Activated CD8-positive, alpha-beta memory T cell treated with anti-CD3 and anti-CD28 coated beads for 36 hours (primary cell): ENCODE results near the gene BCR. TPM values are rescaled to one million over a fixed set of nuclear protein-coding genes. Genes with fewer than 3 reads are reported as not detected.

ENCODE experiments used
- CTCF ChIA-PET: fragments of 350-600 bp; sonication (Branson Sonifier 250); formaldehyde crosslinking; loops from one replicate; lab custom pipeline; 2021; ENCODE audit warnings: antibody characterized with exemption; lab: Charles Lee
- POLR2A ChIA-PET: fragments of 350-600 bp; sonication (Branson Sonifier 250); formaldehyde crosslinking; loops from one replicate; lab custom pipeline; 2021; ENCODE audit warnings: antibody characterized with exemption; lab: Charles Lee
- total RNA-seq, 2 experiments: library from RNA; stranded (reverse); gene quantifications; one replicate each; pipeline ENCODE4 v1.2.3, GENCODE V29; 2021

The BCR gene
- total RNA-seq, 2 experiments from 2014 or later, result 29.9 to 34.1 TPM

- POLR2A ChIA-PET, result no interaction called here
Measured at GRCh38 chr22:23232094-23232905, 52.0 kb downstream of the BCR start.

GRCh38 chr22:23233084-23233531 lies 52.8 kb downstream of the BCR start:
- ChIA-PET POLR2A (interaction anchor here (0.7 kb wide), 2 partner anchors 49 to 53 kb away, joined by 3 to 5 read pairs; partner anchors contain the start of gene BCR), CTCF (interaction anchor here (0.6 to 1.7 kb wide), 3 partner anchors 10 to 17 kb away, joined by 3 to 6 read pairs (median 3); no protein-coding TSS in a partner anchor)

More at GRCh38 chr22:23232094-23232905, 52.0 kb downstream of the BCR start:
- CTCF ChIA-PET, result interaction anchor here (0.7 to 1.3 kb wide), 2 partner anchors 13 to 50 kb away, joined by 3 read pairs; no protein-coding TSS in a partner anchor

- ChIA-PET CTCF (interaction anchor here (0.6 to 1.7 kb wide), 2 partner anchors 10 to 18 kb away, joined by 3 to 6 read pairs; no protein-coding TSS in a partner anchor), POLR2A (interaction anchor here (0.7 kb wide), 2 partner anchors 48 to 54 kb away, joined by 3 to 5 read pairs; partner anchors contain the start of gene BCR)
Measured at GRCh38 chr22:23233752-23234408, 53.6 kb downstream of the BCR start.

- POLR2A ChIA-PET, result no interaction called here
Measured at GRCh38 chr22:23234409-23235161, 54.3 kb downstream of the BCR start.

GRCh38 chr22:23235425-23235824 lies 55.1 kb downstream of the BCR start:
- ChIA-PET CTCF (interaction anchor here (1.1 kb wide), 1 partner anchor 47 kb away, joined by 3 read pairs; no protein-coding TSS in a partner anchor), POLR2A (no interaction called here)

More at GRCh38 chr22:23234409-23235161, 54.3 kb downstream of the BCR start:
- CTCF ChIA-PET, result interaction anchor here (1.7 kb wide), 1 partner anchor 19 kb away, joined by 6 read pairs; no protein-coding TSS in a partner anchor

GRCh38 chr22:23236026-23236425 lies 55.7 kb downstream of the BCR start:
- ChIA-PET CTCF (interaction anchor here (1.1 kb wide), 1 partner anchor 46 kb away, joined by 3 read pairs; no protein-coding TSS in a partner anchor), POLR2A (no interaction called here)

GRCh38 chr22:23236440-23237184 lies 56.3 kb downstream of the BCR start:
- ChIA-PET CTCF (interaction anchor here (1.1 to 1.5 kb wide), 2 partner anchors 46 kb away, joined by 3 to 5 read pairs; no protein-coding TSS in a partner anchor), POLR2A (no interaction called here)

GRCh38 chr22:23237201-23237798 lies 57.0 kb downstream of the BCR start:
- ChIA-PET CTCF (interaction anchor here (1.5 kb wide), 1 partner anchor 45 kb away, joined by 5 read pairs; no protein-coding TSS in a partner anchor), POLR2A (interaction anchor here (0.5 kb wide), 1 partner anchor 63 kb away, joined by 3 read pairs; no protein-coding TSS in a partner anchor)

- ChIA-PET CTCF (interaction anchor here (1.5 kb wide), 1 partner anchor 44 kb away, joined by 5 read pairs; no protein-coding TSS in a partner anchor), POLR2A (no interaction called here)
Measured at GRCh38 chr22:23237841-23238240, 57.5 kb downstream of the BCR start.

- POLR2A ChIA-PET, result no interaction called here
- CTCF ChIA-PET, result interaction anchor here (1.2 kb wide), 2 partner anchors 9 to 61 kb away, joined by 3 to 4 read pairs; no protein-coding TSS in a partner anchor
Measured at GRCh38 chr22:23238707-23239106, 58.4 kb downstream of the BCR start.

- POLR2A ChIA-PET, result no interaction called here
Measured at GRCh38 chr22:23239429-23239828, 59.1 kb downstream of the BCR start.

GRCh38 chr22:23240639-23241389 lies 60.5 kb downstream of the BCR start:
- ChIA-PET CTCF (interaction anchor here (1.4 kb wide), 1 partner anchor 64 kb away, joined by 3 read pairs; no protein-coding TSS in a partner anchor), POLR2A (no interaction called here)

More at GRCh38 chr22:23239429-23239828, 59.1 kb downstream of the BCR start:
- CTCF ChIA-PET, result interaction anchor here (0.9 to 1.2 kb wide), 3 partner anchors 10 to 146 kb away, joined by 3 to 4 read pairs (median 3); no protein-coding TSS in a partner anchor

GRCh38 chr22:23241562-23242472 lies 61.5 kb downstream of the BCR start:
- POLR2A ChIA-PET, result interaction anchor here (0.5 to 0.9 kb wide), 2 partner anchors 33 to 78 kb away, joined by 3 read pairs; no protein-coding TSS in a partner anchor
- CTCF ChIA-PET, result interaction anchor here (1.4 to 2.8 kb wide), 5 partner anchors 22 to 65 kb away, joined by 3 to 10 read pairs (median 8); partner anchors contain the start of gene BCR

GRCh38 chr22:23242473-23243001 lies 62.2 kb downstream of the BCR start:
- ChIA-PET POLR2A (interaction anchor here (0.5 to 1.5 kb wide), 5 partner anchors 22 to 77 kb away, joined by 3 to 7 read pairs (median 3); no protein-coding TSS in a partner anchor), CTCF (interaction anchor here (0.7 to 2.8 kb wide), 8 partner anchors 23 to 68 kb away, joined by 3 to 10 read pairs (median 5); partner anchors contain the start of gene BCR)
